Common myeloid progenitor, CD34-positive (primary cell): ENCODE data around the gene C2orf69. TPM values are rescaled to one million over a fixed set of nuclear protein-coding genes. Genes with fewer than 3 reads are reported as not detected.
A peak's percentile ranks its signal among the peaks of the same experiment; 100 is the strongest.

Experiments
- CTCF ChIA-PET: fragments of 350-600 bp; sonication (Branson Sonifier 250); formaldehyde crosslinking; loops from one replicate; lab custom pipeline; 2021; ENCODE audit warnings: antibody characterized with exemption; lab: Charles Lee
- POLR2A ChIA-PET: fragments of 350-600 bp; sonication (Branson Sonifier 250); formaldehyde crosslinking; loops from one replicate; lab custom pipeline; 2021; ENCODE audit warnings: antibody characterized with exemption; lab: Charles Lee
- DNase-seq, 3 donors: peaks; one replicate each; pipeline versions ENCODE4 v3.0.0 to v3.0.0-alpha.2; 2013
- H3K27ac ChIP-seq, 2 experiments: 1 replicate in 1 of 2; 2 replicates in 1 of 2; pipeline ENCODE4 v1.7.0; 2013; ENCODE audit warnings: inconsistent platforms in 2 of 2, low read length in 2 of 2, mild to moderate bottlenecking in 2 of 2, low read depth in 1 of 2, moderate library complexity in 1 of 2; ENCODE audit not compliant: severe bottlenecking in 2 of 2, insufficient read depth in 1 of 2, poor library complexity in 1 of 2
- H3K27me3 ChIP-seq, 5 experiments: replicated peaks in 2 of 5; 1 replicate in 3 of 5; 2 replicates in 2 of 5; pipeline versions ENCODE4 v1.6.1 to v1.7.0; 2013; ENCODE audit warnings: low read length in 4 of 5, mild to moderate bottlenecking in 2 of 5, moderate library complexity in 2 of 5, inconsistent platforms in 1 of 5; ENCODE audit not compliant: insufficient read depth in 5 of 5, control insufficient read depth in 4 of 5
- H3K36me3 ChIP-seq, 4 experiments: 1 replicate in 2 of 4; 2 replicates in 2 of 4; pipeline versions ENCODE4 v1.6.1 to v1.7.0; 2013; ENCODE audit warnings: low read length in 3 of 4, control low read depth in 1 of 4, mild to moderate bottlenecking in 1 of 4; ENCODE audit not compliant: control insufficient read depth in 4 of 4, insufficient read depth in 4 of 4
- H3K4me1 ChIP-seq, 4 experiments: 1 replicate in 3 of 4; 2 replicates in 1 of 4; pipeline versions ENCODE4 v1.6.1 to v1.7.1; 2013; ENCODE audit warnings: low read length in 3 of 4, mild to moderate bottlenecking in 3 of 4, control low read depth in 1 of 4, inconsistent platforms in 1 of 4, moderate library complexity in 1 of 4; ENCODE audit not compliant: control insufficient read depth in 4 of 4, insufficient read depth in 4 of 4; ENCODE audit errors: control extremely low read depth in 1 of 4
- H3K4me3 ChIP-seq, 7 experiments: 1 replicate in 4 of 7; 2 replicates in 3 of 7; pipeline versions ENCODE4 v1.5.1 to v1.7.0; 2013; ENCODE audit warnings: mild to moderate bottlenecking in 7 of 7, low read length in 6 of 7, moderate library complexity in 6 of 7, inconsistent platforms in 2 of 7, low read depth in 2 of 7, control low read depth in 1 of 7; ENCODE audit not compliant: insufficient read depth in 4 of 7, control insufficient read depth in 1 of 7; ENCODE audit errors: extremely low read depth in 1 of 7
- H3K9me3 ChIP-seq, 5 experiments: 1 replicate in 4 of 5; 2 replicates in 1 of 5; pipeline versions ENCODE4 v1.6.1 to v1.7.1; 2013; ENCODE audit warnings: low read length in 4 of 5, mild to moderate bottlenecking in 2 of 5, inconsistent platforms in 1 of 5, low read depth in 1 of 5, moderate library complexity in 1 of 5; ENCODE audit not compliant: control insufficient read depth in 4 of 5, insufficient read depth in 2 of 5; ENCODE audit errors: control extremely low read depth in 1 of 5
- WGBS: methylation state at CpG from one replicate; pipeline ENCODE4 v1.1.5; 2013; ENCODE audit not compliant: insufficient coverage; 5-methylcytosine and 5-hydroxymethylcytosine counted together
- polyA plus RNA-seq: library from polyadenylated mRNA; unstranded; fragments of 120-200 nt; gene quantifications from one replicate; pipeline ENCODE4 v1.2.1, GENCODE V29; 2013

The C2orf69 gene
- polyA plus RNA-seq: 23.0 TPM

- Histone ChIP-seq H3K36me3 (peaks cover 0 to 6% (median 4%) of the 10 kb centered on the region in 4 experiments), H3K27ac (peak within 1 kb of the TSS; percentile 86 to 93), H3K4me3 (peak within 1 kb of the TSS; percentile 88 to 99 (median 96)), H3K27me3 (no peaks in the 10 kb centered on the region), H3K9me3 (peaks cover 0 to 5% (median 0%) of the 10 kb centered on the region in 5 experiments), H3K4me1 (peaks cover 19 to 42% (median 37%) of the 10 kb centered on the region in 4 experiments)
- WGBS: under 1% methylated on average over 79 of the region's 85 CpGs
- ChIA-PET CTCF (interaction anchor here (0.8 to 1.3 kb wide), 2 partner anchors 14 to 206 kb away, joined by 3 read pairs; no protein-coding TSS in a partner anchor), POLR2A (no interaction called here)
- DNase-seq: peak; percentile 97
Measured at GRCh38 chr2:199911052-199911876, at the start of gene C2orf69. TSS of gene C2orf69 (plus strand) at chr2:199911293. CDS start at chr2:199911439, 146 bp downstream.

DNA sequence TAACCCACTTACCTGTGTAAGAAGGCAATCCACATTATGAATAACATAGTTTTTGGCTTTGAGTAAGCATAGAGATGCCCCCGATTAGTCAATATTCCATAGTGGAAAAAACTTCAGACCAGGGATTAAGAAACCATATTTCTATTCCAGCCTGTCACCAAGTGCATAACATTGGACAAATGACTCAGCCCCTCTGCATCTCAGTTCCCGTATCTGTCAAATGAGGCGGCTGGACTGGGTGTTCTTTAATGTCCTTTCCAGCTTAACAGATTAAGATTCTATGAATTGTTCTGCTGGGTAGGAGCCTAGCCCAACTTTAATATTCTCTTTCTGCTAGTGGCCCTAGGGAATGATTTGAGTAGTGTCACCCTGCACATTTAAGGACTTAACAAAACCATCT, 48.3 kb upstream of the C2orf69 start:
- 100% methylated on average over 1 of the region's 3 CpGs for WGBS
- Histone ChIP-seq H3K27ac (no peak overlapping the region), H3K4me1 (peaks cover 0 to 3% (median 0%) of the 10 kb centered on the region in 4 experiments), H3K9me3 (no peaks in the 10 kb centered on the region), H3K36me3 (no peaks in the 10 kb centered on the region), H3K4me3 (no peak overlapping the region), H3K27me3 (no peaks in the 10 kb centered on the region)
- ChIA-PET POLR2A (no interaction called here), CTCF (interaction anchor here (0.7 to 3.7 kb wide), 4 partner anchors 18 to 157 kb away, joined by 3 to 23 read pairs (median 8); no protein-coding TSS in a partner anchor)
- no peak for DNase-seq

DNA sequence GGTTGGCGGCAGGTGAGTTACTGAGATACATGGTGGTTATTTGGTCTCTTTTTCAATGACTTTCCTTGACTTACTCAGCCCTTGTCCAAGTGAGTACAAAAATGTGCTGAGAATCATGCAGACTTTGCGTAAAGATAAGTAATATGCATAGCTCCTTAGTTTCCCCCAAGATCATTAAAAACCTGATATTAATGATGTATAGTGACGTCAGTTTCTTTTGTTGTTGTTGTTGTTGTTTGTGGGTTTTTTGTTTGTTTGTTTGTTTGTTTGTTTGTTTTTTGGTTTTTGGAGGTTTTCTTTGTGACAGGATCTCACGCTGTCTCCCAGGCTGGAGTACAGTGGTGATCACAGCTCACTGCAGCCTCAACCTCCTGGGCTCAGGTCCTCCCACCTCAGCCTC, 45.2 kb upstream of the C2orf69 start:
- ChIA-PET POLR2A (interaction anchor here (0.5 kb wide), 1 partner anchor 10 kb away, joined by 4 read pairs; no protein-coding TSS in a partner anchor), CTCF (interaction anchor here (1.4 kb wide), 1 partner anchor 161 kb away, joined by 3 read pairs; no protein-coding TSS in a partner anchor)
- no peak for DNase-seq
- WGBS: no CpG with 5 or more reads among the region's 4 CpGs
- Histone ChIP-seq H3K27ac (no peak overlapping the region), H3K27me3 (no peaks in the 10 kb centered on the region), H3K9me3 (no peaks in the 10 kb centered on the region), H3K4me1 (peaks cover 0 to 3% (median 0%) of the 10 kb centered on the region in 4 experiments), H3K4me3 (no peak overlapping the region), H3K36me3 (no peaks in the 10 kb centered on the region)

GRCh38 chr2:199868431-199869226, 42.5 kb upstream of the C2orf69 start:
- no peak for DNase-seq
- ChIA-PET CTCF (no interaction called here), POLR2A (no interaction called here)
- Histone ChIP-seq H3K9me3 (no peaks in the 10 kb centered on the region), H3K36me3 (no peaks in the 10 kb centered on the region), H3K4me3 (no peak overlapping the region), H3K27me3 (no peaks in the 10 kb centered on the region), H3K4me1 (no peaks in the 10 kb centered on the region), H3K27ac (no peak overlapping the region)
- WGBS: no CpG with 5 or more reads among the region's 5 CpGs

DNA sequence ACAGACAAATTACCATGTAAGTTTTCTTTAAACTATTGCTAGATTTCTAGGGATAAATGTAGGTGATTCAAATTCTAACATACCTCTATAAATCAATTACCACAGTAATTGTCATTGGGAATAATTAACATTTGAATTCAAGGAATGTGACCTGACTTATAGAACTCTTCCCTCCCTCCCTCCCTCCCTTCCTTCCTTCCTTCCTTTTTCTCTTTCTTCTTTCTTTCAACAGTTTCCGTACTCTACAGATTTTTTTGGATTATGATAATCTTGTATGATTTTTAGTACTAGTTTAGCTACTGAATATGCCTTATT, 41.9 kb upstream of the C2orf69 start:
- CTCF ChIA-PET: no interaction called here
- Histone ChIP-seq H3K36me3 (no peaks in the 10 kb centered on the region), H3K4me3 (no peak overlapping the region), H3K27me3 (no peaks in the 10 kb centered on the region), H3K9me3 (peaks cover 0 to 5% (median 2%) of the 10 kb centered on the region in 5 experiments), H3K27ac (no peak overlapping the region), H3K4me1 (no peaks in the 10 kb centered on the region)
- no peak for DNase-seq
- POLR2A ChIA-PET: no interaction called here
- WGBS: no CpG with 5 or more reads among the region's 1 CpG

- H3K36me3 ChIP-seq: no peaks in the 10 kb centered on the region
- DNase-seq: no peak
- H3K4me3 ChIP-seq: no peak overlapping the region
- no peaks in the 10 kb centered on the region for H3K27me3 ChIP-seq
- no CpG with 5 or more reads among the region's 1 CpG for WGBS
- H3K4me1 ChIP-seq: no peaks in the 10 kb centered on the region
- CTCF ChIA-PET: no interaction called here
- H3K27ac ChIP-seq: no peak overlapping the region
- H3K9me3 ChIP-seq: peaks cover 0 to 10% (median 4%) of the 10 kb centered on the region in 5 experiments
- POLR2A ChIA-PET: no interaction called here
Measured at GRCh38 chr2:199869653-199870052, 41.4 kb upstream of the C2orf69 start.
